Lower leg skin (tissue), 4 donors: ENCODE measurements around the gene PITX3. TPM values are rescaled to one million over a fixed set of nuclear protein-coding genes. Genes with fewer than 3 reads are reported as not detected.
"Not testable (repeated sequence)": the region's sequence is repeated elsewhere in the genome, so short reads cannot be mapped to it uniquely, and the experiment has no call there.

Experiments used
- DNase-seq, 2 donors: peaks; one replicate each; pipeline ENCODE4 v3.0.0-alpha.2; 2019; ENCODE audit warnings: low spot score in 2 of 2
- H3K4me3 ChIP-seq: fragments of 200-600 bp; sonication (generic); 2 replicates; pipeline ENCODE4 v1.5.1; 2017; ENCODE audit warnings: mild to moderate bottlenecking, low read depth; ENCODE audit not compliant: poor library complexity, severe bottlenecking
- CTCF ChIP-seq, 3 donors: fragments of 450-650 bp; IDR thresholded peaks; one replicate each; pipeline ENCODE4 v1.5.1; 2016; ENCODE audit warnings: antibody characterized with exemption in 3 of 3, mild to moderate bottlenecking in 3 of 3, moderate library complexity in 2 of 3
- POLR2A ChIP-seq, 2 donors: fragments of 450-650 bp; IDR thresholded peaks; one replicate each; pipeline ENCODE4 v1.6.1; 2016 to 2017; ENCODE audit warnings: antibody characterized with exemption in 2 of 2, mild to moderate bottlenecking in 1 of 2, moderate library complexity in 1 of 2
- WGBS, 2 donors: methylation state at CpG; one replicate each; pipeline ENCODE4 v1.1.5; 2018; 5-methylcytosine and 5-hydroxymethylcytosine counted together
- intact Hi-C: fragments of 100-400 bp; cut with DNase I; formaldehyde crosslinking; loops from one replicate; pipeline ENCODE4 v1.15.0; 2023; ENCODE audit warnings: low total_unique reads
- total RNA-seq, 4 donors: library from RNA; depleted of rRNA; stranded (reverse); fragments of >200 nt; gene quantifications; one replicate each; pipeline ENCODE4 v1.1.0, GENCODE V29; 2016

PITX3 gene
- total RNA-seq, 4 donors from 2014 or later: not detected

GRCh38 chr10:102254426-102254825 is 13.1 kb upstream of the PITX3 start:
- H3K4me3 ChIP-seq: no peak overlapping the region
- intact Hi-C loops: loop anchor here (10.0 kb wide), 1 partner anchor 220 kb away; no protein-coding TSS in a partner anchor
- TF ChIP-seq POLR2A (IDR thresholded peaks at IDR 0.05) (no peak), CTCF (IDR thresholded peaks at IDR 0.05) (no peak)
- WGBS, 2 donors: 60 to 81% methylated on average over 1 of the region's 1 CpG
- no peak for DNase-seq

GRCh38 chr10:102252508-102252907 is 11.2 kb upstream of the PITX3 start:
- WGBS, 2 donors: 92 to 98% methylated on average over 3 of the region's 3 CpGs
- intact Hi-C loops: loop anchor here (10.0 kb wide), 1 partner anchor 222 kb away; no protein-coding TSS in a partner anchor
- not testable (repeated sequence) for H3K4me3 ChIP-seq

GRCh38 chr10:102247734-102248133 is 6.4 kb upstream of the PITX3 start:
- H3K4me3 ChIP-seq: no peak overlapping the region
- no peak for TF ChIP-seq POLR2A (IDR thresholded peaks at IDR 0.05)
- intact Hi-C loops: no loop called here
- peak in 1 of 2 donors; percentile 5 for DNase-seq

More at GRCh38 chr10:102252508-102252907, 11.2 kb upstream of the PITX3 start:
- DNase-seq: not testable (repeated sequence)

- WGBS, 2 donors: 17% methylated on average over 3 of the region's 3 CpGs
- DNase-seq: no peak
- H3K4me3 ChIP-seq: peak overlapping the region; percentile 73
These were observed 4.9 kb upstream of the PITX3 start for GRCh38 chr10:102246261-102246660.

GRCh38 chr10:102245932-102246251 is 4.6 kb upstream of the PITX3 start:
- no peak for TF ChIP-seq CTCF (IDR thresholded peaks at IDR 0.05)
- TF ChIP-seq POLR2A (IDR thresholded peaks at IDR 0.05): no peak
- intact Hi-C loops: no loop called here
- DNase-seq: peak in 1 of 2 donors; percentile 32
- H3K4me3 ChIP-seq: peak overlapping the region; percentile 73
- WGBS, 2 donors: 0% methylated on average over 4 of the region's 4 CpGs

More at GRCh38 chr10:102246261-102246660, 4.9 kb upstream of the PITX3 start:
- TF ChIP-seq CTCF (IDR thresholded peaks at IDR 0.05): no peak
- TF ChIP-seq POLR2A (IDR thresholded peaks at IDR 0.05): no peak
- intact Hi-C loops: no loop called here

- TF ChIP-seq CTCF (IDR thresholded peaks at IDR 0.05) (no peak), POLR2A (IDR thresholded peaks at IDR 0.05) (no peak)
- WGBS, 2 donors: 1% methylated on average over 36 to 47 of the region's 47 CpGs
- peak; percentile 96 to 98 for DNase-seq
- peak within 1 kb of the TSS; percentile 73 for H3K4me3 ChIP-seq
- intact Hi-C loops: no loop called here
These were observed 4.0 kb upstream of the PITX3 start, which contains the start of gene GBF1 for GRCh38 chr10:102245082-102245931. Gene GBF1, plus strand, starts transcription at chr10:102245532. Its CDS starts 13,407 bp downstream, at chr10:102258939.
